Measurements from ENCODE around the gene EPHB2.
"Not testable (repeated sequence)": the region's sequence is repeated elsewhere in the genome, so short reads cannot be mapped to it uniquely, and the experiment has no call there.

Gene EPHB2

DNA sequence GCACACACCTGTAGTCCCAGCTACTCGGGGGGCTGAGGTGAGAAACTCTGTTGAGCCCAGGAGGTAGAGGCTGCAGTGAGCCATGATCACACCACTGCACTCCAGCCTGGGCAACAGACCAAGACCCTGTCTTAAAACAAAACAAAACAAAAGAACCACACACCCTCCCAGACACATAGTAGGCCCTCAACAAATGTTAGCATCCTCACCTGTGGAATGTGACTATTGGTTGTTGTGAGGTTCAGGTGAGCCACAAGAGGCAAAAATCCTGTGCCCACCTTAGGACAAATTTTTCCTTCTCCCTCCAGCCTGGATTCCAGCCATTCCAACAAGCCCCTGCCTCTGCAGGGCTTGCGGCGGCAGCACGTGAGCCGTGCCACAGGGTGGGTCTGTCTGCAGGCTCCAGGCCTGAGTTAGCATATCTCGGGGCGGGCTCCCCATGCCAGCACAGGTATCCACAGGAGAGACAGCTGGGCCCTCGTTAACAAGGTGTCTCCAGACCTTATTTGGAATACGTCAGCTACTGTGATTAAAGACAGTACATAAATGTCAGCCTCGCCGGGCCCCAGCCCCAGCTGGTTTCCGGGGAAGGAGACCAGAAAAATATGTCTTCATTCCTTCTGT is 40.2 kb upstream of the EPHB2 start:
- TF ChIP-seq, protein P1, sequence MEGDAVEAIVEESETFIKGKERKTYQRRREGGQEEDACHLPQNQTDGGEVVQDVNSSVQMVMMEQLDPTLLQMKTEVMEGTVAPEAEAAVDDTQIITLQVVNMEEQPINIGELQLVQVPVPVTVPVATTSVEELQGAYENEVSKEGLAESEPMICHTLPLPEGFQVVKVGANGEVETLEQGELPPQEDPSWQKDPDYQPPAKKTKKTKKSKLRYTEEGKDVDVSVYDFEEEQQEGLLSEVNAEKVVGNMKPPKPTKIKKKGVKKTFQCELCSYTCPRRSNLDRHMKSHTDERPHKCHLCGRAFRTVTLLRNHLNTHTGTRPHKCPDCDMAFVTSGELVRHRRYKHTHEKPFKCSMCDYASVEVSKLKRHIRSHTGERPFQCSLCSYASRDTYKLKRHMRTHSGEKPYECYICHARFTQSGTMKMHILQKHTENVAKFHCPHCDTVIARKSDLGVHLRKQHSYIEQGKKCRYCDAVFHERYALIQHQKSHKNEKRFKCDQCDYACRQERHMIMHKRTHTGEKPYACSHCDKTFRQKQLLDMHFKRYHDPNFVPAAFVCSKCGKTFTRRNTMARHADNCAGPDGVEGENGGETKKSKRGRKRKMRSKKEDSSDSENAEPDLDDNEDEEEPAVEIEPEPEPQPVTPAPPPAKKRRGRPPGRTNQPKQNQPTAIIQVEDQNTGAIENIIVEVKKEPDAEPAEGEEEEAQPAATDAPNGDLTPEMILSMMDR (IDR thresholded peaks at IDR 0.05; ENCODE audit: insufficient read depth, low read length, poor library complexity, severe bottlenecking) = no peak
- Histone ChIP-seq H3K27me3 (replicated peaks; ENCODE audit: control insufficient read depth, insufficient read depth, low read length) (peaks cover 5% of the 10 kb centered on the region), H3K36me3 (ENCODE audit: control insufficient read depth, insufficient read depth, low read length) (no peaks in the 10 kb centered on the region), H3K4me3 (replicated peaks; ENCODE audit: low read depth, low read length) (no peak overlapping the region)
- no peak for DNase-seq (ENCODE audit: extremely low read depth, insufficient read length)

DNA sequence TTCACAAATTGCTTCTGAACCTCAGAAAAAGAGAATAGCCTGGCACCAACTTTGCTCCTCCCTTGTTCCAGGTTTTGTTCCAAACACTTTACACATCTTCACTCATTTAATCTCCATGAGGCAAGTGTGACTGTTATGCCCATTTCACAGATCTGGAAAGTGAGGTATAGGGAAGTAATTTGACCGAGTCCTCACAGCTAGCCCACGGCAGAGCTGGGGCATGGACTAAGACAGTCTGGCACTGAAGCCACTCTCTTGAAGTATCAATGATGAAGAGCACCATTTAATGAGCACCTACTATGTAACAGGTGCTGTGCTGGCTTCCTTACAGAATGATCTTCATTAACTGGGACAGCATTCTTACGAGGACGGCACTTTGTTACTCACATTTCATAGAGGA is 38.6 kb upstream of the EPHB2 start:
- TF ChIP-seq, protein P1 (IDR thresholded peaks at IDR 0.05; ENCODE audit: insufficient read depth, low read length, poor library complexity, severe bottlenecking) = no peak
- H3K4me3 ChIP-seq (replicated peaks; ENCODE audit: low read depth, low read length) = no peak overlapping the region
- H3K27me3 ChIP-seq (replicated peaks; ENCODE audit: control insufficient read depth, insufficient read depth, low read length) = peaks cover 5% of the 10 kb centered on the region
- H3K36me3 ChIP-seq (ENCODE audit: control insufficient read depth, insufficient read depth, low read length) = no peaks in the 10 kb centered on the region
- DNase-seq (ENCODE audit: extremely low read depth, insufficient read length) = no peak

DNA sequence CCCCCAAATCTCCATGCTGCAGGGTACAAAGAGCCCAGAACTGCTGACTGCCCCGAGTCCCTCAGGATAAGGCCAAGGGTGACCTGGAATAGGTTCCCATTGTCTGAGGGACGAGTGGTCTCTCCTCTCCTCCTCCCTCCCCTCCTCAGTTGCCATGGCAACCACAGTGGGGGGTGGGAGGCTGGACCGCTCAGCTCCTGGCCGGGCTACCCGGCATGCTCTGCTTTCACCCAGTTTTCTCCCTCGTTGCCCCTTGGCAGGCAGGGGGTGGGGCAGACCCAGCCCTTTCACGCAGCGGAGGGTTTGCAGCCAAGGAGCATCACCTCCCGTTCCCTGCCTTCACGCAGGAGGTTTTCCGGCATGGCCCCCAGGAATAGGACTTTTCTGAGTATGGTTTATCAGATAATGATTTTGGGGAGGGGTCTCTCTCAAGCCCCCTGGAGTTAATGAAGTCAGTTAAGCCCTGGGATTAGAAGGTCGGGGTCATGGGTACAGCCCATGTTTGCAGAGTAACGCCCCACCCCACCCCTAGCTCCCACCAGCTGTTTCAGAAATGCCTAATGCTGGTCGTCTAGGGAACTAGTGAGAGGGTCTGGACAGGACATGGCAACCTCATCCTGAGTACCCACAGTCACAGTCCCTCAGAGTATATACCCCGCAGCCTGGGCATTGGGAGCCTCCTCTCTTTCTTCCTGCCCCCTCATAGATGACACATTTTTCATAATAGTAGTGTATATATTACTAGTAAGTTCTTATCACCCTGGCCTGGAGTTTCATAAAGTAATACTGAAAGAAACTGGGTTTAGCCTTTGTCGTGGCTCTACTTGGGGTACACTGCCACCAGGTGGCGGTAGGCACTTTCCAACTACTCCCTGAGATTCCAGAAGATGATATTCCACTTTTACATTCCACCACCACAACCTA is 36.9 kb upstream of the EPHB2 start:
- TF ChIP-seq, protein P1 (IDR thresholded peaks at IDR 0.05; ENCODE audit: insufficient read depth, low read length, poor library complexity, severe bottlenecking) = peak; percentile 75
- no peak for DNase-seq (ENCODE audit: extremely low read depth, insufficient read length)
- no peak overlapping the region for H3K4me3 ChIP-seq (replicated peaks; ENCODE audit: low read depth, low read length)
- H3K36me3 ChIP-seq (ENCODE audit: control insufficient read depth, insufficient read depth, low read length) = no peaks in the 10 kb centered on the region
- peaks cover 5% of the 10 kb centered on the region for H3K27me3 ChIP-seq (replicated peaks; ENCODE audit: control insufficient read depth, insufficient read depth, low read length)

DNA sequence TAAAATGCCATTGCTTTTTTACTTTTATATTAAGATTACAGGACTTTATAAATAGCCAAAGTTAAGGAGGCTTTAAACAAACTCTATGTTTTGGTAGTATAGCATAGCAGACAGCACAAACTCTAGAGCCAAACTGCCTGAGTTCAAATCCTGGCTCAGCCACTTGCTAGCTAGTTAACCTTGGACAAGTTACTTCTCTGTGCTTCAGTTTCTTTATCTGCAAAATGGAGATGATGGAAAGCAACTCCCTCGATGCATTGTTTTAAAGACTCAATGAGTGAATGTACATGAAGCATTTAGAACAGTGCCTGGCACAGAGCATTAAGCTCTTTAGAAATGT is 36.3 kb upstream of the EPHB2 start:
- Histone ChIP-seq H3K4me3 (replicated peaks; ENCODE audit: low read depth, low read length) (no peak overlapping the region), H3K36me3 (ENCODE audit: control insufficient read depth, insufficient read depth, low read length) (no peaks in the 10 kb centered on the region), H3K27me3 (replicated peaks; ENCODE audit: control insufficient read depth, insufficient read depth, low read length) (peaks cover 5% of the 10 kb centered on the region)
- TF ChIP-seq, protein P1 (IDR thresholded peaks at IDR 0.05; ENCODE audit: insufficient read depth, low read length, poor library complexity, severe bottlenecking) = no peak
- DNase-seq (ENCODE audit: extremely low read depth, insufficient read length) = no peak

DNA sequence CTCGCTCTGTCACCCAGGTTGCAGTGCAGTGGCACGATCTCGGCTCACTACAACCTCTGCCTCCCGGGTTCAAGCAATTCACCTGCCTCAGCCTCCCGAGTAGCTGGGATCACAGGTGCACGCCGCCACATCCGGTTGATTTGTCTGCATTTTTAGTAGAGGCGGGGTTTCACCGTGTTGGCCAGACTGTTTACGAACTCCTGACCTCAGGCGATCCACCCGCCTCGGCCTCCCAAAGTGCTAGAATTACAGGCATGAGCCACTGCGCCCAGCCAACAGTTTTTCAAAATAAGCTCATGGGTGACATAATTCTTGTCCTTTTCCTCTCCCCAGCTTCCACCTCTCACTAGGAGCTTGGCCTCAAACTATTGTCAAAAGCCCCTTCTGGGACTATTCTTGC is 34.5 kb upstream of the EPHB2 start:
- DNase-seq (ENCODE audit: extremely low read depth, insufficient read length); H3K36me3 ChIP-seq (ENCODE audit: control insufficient read depth, insufficient read depth, low read length); H3K4me3 ChIP-seq (replicated peaks; ENCODE audit: low read depth, low read length); H3K27me3 ChIP-seq (replicated peaks; ENCODE audit: control insufficient read depth, insufficient read depth, low read length): not testable (repeated sequence)

DNA sequence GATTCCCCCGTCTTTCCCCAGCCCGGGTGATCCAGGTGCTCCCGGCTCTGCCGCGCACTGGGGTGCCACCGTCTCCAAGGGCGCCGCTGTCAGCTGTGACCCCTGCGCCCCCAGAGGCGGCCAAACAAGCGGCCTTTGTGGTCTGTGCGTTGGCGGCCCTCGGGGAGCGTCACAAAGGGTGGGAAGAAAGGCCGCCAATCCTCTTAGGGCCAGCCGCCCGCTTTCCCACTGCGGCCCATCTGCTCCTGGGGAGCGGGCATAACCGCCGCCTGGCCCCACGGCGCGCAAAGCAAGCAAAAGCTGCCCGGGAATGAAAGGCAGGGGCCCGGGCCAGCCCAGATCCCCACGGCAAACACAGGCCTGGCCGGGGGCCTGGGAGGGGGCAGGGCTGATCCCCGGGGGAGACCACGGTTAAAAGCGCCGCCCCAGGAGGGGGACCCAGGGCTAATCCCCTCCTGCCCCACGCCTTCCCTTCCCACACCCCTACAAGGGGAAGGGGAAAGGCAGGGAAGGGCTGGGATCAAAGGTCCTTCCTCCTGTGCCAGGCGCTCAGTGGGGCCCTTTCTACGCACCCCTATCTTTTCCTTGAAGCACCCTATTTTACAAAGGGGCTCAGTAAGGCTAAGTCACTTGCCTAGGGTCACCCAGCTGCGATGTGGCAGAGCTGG is 33.6 kb upstream of the EPHB2 start:
- Histone ChIP-seq H3K36me3 (ENCODE audit: control insufficient read depth, insufficient read depth, low read length) (no peaks in the 10 kb centered on the region), H3K27me3 (replicated peaks; ENCODE audit: control insufficient read depth, insufficient read depth, low read length) (no peaks in the 10 kb centered on the region; the same call in none of the 2 replicates), H3K4me3 (replicated peaks; ENCODE audit: low read depth, low read length) (no peak overlapping the region)
- no peak for DNase-seq (ENCODE audit: extremely low read depth, insufficient read length)
- TF ChIP-seq, protein P1 (IDR thresholded peaks at IDR 0.05; ENCODE audit: insufficient read depth, low read length, poor library complexity, severe bottlenecking) = no peak

Data from GM06990 (cell line).